Kidney (tissue), 14 donors: ENCODE data around the gene MEGF8. TPM values are rescaled to one million over a fixed set of nuclear protein-coding genes. Genes with fewer than 3 reads are reported as not detected.

Source experiments
- DNase-seq, 5 donors: peaks; one replicate each; pipeline ENCODE4 v3.0.0-alpha.2; 2013 to 2020
- FAIRE-seq: peaks from 2 replicates; lab custom pipeline; 2012; peaks lifted over from hg19 to GRCh38; lab: Jason Lieb, UNC
- H3K27ac ChIP-seq, 2 donors: one replicate each; pipeline ENCODE4 v1.7.0; 2013; ENCODE audit warnings: low read depth in 2 of 2, low read length in 2 of 2, inconsistent platforms in 1 of 2
- H3K27me3 ChIP-seq: one replicate; pipeline ENCODE4 v1.7.1; 2013; ENCODE audit warnings: low read length, inconsistent platforms; ENCODE audit not compliant: control insufficient read depth, insufficient read depth
- H3K36me3 ChIP-seq, 3 donors: one replicate each; pipeline versions ENCODE4 v1.7.0 to v1.7.1; 2013; ENCODE audit warnings: low read length in 3 of 3, control low read depth in 1 of 3, inconsistent platforms in 1 of 3; ENCODE audit not compliant: insufficient read depth in 3 of 3, control insufficient read depth in 2 of 3
- H3K4me1 ChIP-seq, 3 donors: one replicate each; pipeline versions ENCODE4 v1.7.0 to v1.7.1; 2013; ENCODE audit warnings: low read length in 3 of 3, inconsistent platforms in 1 of 3, low read depth in 1 of 3; ENCODE audit not compliant: control insufficient read depth in 2 of 3, insufficient read depth in 2 of 3
- H3K4me3 ChIP-seq, 3 donors: one replicate each; pipeline versions ENCODE4 v1.7.0 to v1.8.1; 2013; ENCODE audit warnings: low read length in 3 of 3, control low read depth in 1 of 3, inconsistent platforms in 1 of 3
- H3K9ac ChIP-seq, 3 donors: one replicate each; pipeline versions ENCODE4 v1.7.0 to v1.7.1; 2013; ENCODE audit warnings: low read length in 3 of 3, control low read depth in 1 of 3, inconsistent platforms in 1 of 3
- H3K9me3 ChIP-seq, 3 donors: one replicate each; pipeline versions ENCODE4 v1.7.0 to v1.7.1; 2013; ENCODE audit warnings: low read length in 3 of 3, control low read depth in 1 of 3, inconsistent platforms in 1 of 3; ENCODE audit not compliant: control insufficient read depth in 2 of 3, insufficient read depth in 1 of 3
- CTCF ChIP-seq: IDR thresholded peaks from 3 replicates; pipeline ENCODE4 v1.5.1; 2012; ENCODE audit warnings: mild to moderate bottlenecking, moderate library complexity, borderline replicate concordance; ENCODE audit not compliant: insufficient read depth; ENCODE audit errors: extremely low read depth
- intact Hi-C: fragments of 100-400 bp; cut with DNase I; formaldehyde crosslinking; loops from one replicate; pipeline ENCODE4 v1.11.1; 2022
- polyA plus RNA-seq: library from polyadenylated mRNA; stranded (reverse); fragments of 350-450 nt; fragmentation: Illumina TruSeq; extraction: RNeasy Lipid Tissue Mini Kit (QIAGEN cat#74804); gene quantifications from one replicate; pipeline ENCODE4 v1.2.3, GENCODE V29; 2014; ENCODE audit warnings: low read depth, low replicate concordance; ENCODE audit not compliant: insufficient read depth
- total RNA-seq: library from RNA; stranded (reverse); fragmentation: NEBNext Ultra II Directional; extraction: Animal tissue kit (Norgen Biotek cat#: 25700); gene quantifications from one replicate; pipeline ENCODE4 v1.2.1, GENCODE V29; 2021
- donor health status: control.
- donor health status: control.
- donor health status: control.
- donor health status: control.
- donor health status: control.
- donor health status: DM: yes; HTN: yes; CAD: no.
- donor health status: Normal renal cell carcinoma (clear cell type).

MEGF8 gene
- total and polyA plus RNA-seq, 2 donors from 2014 or later = 8.7 to 31.6 TPM

GRCh38 chr19:42279902-42280814 is 45.3 kb upstream of the MEGF8 start:
- peak overlapping the region; percentile 38 to 80 (median 60) for H3K4me3 ChIP-seq
- peak overlapping the region; percentile 83 to 95 for H3K27ac ChIP-seq
- intact Hi-C loops = no loop called here
- DNase-seq = peak; percentile 86 to 98 (median 93)
- H3K27me3 ChIP-seq = no peaks in the 10 kb centered on the region
- peaks cover 0 to 1% (median 0%) of the 10 kb centered on the region in 3 donors for H3K36me3 ChIP-seq
- FAIRE-seq = no peak
- H3K9me3 ChIP-seq = no peaks in the 10 kb centered on the region
- H3K9ac ChIP-seq = peak overlapping the region in 2 of 3 donors; percentile 34 to 67
- TF ChIP-seq CTCF = peak; percentile 92
- H3K4me1 ChIP-seq = peaks cover 6 to 46% (median 40%) of the 10 kb centered on the region in 3 donors

- FAIRE-seq (no peak), DNase-seq (peak in 1 of 5 donors; percentile 90)
- Histone ChIP-seq H3K4me3 (peak overlapping the region in 2 of 3 donors; percentile 60 to 80), H3K27me3 (no peaks in the 10 kb centered on the region), H3K4me1 (peaks cover 7 to 50% (median 45%) of the 10 kb centered on the region in 3 donors), H3K9ac (peak overlapping the region in 1 of 3 donors; percentile 67), H3K9me3 (no peaks in the 10 kb centered on the region), H3K27ac (peak overlapping the region; percentile 83 to 95), H3K36me3 (no peaks in the 10 kb centered on the region)
- no peak for TF ChIP-seq CTCF
- intact Hi-C loops = no loop called here
Measured at GRCh38 chr19:42280815-42281145, 44.7 kb upstream of the MEGF8 start.

- Histone ChIP-seq H3K36me3 (no peaks in the 10 kb centered on the region), H3K4me3 (peak overlapping the region in 1 of 3 donors; percentile 44), H3K27me3 (no peaks in the 10 kb centered on the region), H3K9me3 (no peaks in the 10 kb centered on the region), H3K27ac (peak overlapping the region; percentile 89 to 95), H3K9ac (peak overlapping the region in 1 of 3 donors; percentile 61), H3K4me1 (peaks cover 10 to 55% (median 50%) of the 10 kb centered on the region in 3 donors)
- intact Hi-C loops = no loop called here
- DNase-seq (peak in 3 of 5 donors; percentile 52 to 89 (median 76)), FAIRE-seq (no peak)
- no peak for TF ChIP-seq CTCF
Measured at GRCh38 chr19:42281146-42281826, 44.1 kb upstream of the MEGF8 start.
